GM13977 (cell line): ENCODE results near the gene CORO7.

ENCODE experiments used
- DNase-seq: peaks from one replicate; pipeline ENCODE4 v3.0.0; 2012; ENCODE audit warnings: low spot score
- in situ Hi-C: fragments of 300-500 bp; cut with MboI; formaldehyde crosslinking; loops from one replicate; pipeline ENCODE4 v1.12.0; 2022; ENCODE audit warnings: low sequenced_read_pairs, low pct_unique_long_range_greater_than_20kb, mixed read lengths, inconsistent platforms; ENCODE audit not compliant: unreplicated experiment
- TF ChIP-seq, protein P1 (sequence below): IDR thresholded peaks from 2 replicates; pipeline ENCODE4 v1.5.1; 2012; ENCODE audit warnings: mild to moderate bottlenecking, control low read depth; ENCODE audit not compliant: insufficient read depth; ENCODE audit errors: extremely low read depth, missing control alignments

The CORO7 gene

DNA sequence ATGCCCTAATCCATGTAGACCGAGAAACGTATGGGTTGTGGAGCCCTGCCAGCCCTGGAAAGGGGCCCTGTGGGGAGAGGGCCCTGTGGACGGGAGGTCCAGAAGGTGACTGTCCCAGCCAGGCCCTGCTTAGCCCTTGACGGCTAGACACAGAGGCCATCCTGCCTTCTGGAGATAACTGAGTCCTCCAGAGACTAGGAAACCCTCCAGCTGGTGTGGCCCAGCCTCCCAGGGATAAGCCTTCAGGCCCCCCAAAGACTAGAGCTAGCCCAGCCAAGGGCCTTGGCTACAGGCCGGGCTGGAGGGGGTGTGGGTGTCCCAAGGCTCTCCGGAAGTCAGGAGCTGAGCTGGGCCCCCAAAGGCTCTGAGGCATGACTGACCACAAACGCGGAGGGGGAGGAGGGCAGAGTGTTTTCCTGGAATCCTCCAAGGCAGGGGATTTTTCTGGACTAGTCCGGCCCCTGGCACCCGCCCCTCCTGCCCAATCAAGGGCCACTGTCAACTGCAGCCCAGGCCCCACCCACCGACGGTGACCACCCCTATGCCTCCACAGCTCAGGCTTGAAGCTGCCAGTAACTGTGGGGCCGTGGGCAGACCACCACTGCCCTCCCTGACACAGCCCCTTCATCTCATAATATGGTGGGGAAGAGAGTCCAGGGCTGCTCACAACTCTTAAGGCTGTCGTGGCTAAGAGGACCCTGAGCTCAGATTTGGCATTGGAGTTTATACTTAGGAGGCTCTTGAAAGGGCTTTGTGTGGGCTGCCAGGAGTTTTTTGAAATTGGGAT is 45.6 kb downstream of the CORO7 start:
- TF ChIP-seq, protein P1, sequence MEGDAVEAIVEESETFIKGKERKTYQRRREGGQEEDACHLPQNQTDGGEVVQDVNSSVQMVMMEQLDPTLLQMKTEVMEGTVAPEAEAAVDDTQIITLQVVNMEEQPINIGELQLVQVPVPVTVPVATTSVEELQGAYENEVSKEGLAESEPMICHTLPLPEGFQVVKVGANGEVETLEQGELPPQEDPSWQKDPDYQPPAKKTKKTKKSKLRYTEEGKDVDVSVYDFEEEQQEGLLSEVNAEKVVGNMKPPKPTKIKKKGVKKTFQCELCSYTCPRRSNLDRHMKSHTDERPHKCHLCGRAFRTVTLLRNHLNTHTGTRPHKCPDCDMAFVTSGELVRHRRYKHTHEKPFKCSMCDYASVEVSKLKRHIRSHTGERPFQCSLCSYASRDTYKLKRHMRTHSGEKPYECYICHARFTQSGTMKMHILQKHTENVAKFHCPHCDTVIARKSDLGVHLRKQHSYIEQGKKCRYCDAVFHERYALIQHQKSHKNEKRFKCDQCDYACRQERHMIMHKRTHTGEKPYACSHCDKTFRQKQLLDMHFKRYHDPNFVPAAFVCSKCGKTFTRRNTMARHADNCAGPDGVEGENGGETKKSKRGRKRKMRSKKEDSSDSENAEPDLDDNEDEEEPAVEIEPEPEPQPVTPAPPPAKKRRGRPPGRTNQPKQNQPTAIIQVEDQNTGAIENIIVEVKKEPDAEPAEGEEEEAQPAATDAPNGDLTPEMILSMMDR, result no peak
- in situ Hi-C loops, result no loop called here
- DNase-seq, result no peak

DNA sequence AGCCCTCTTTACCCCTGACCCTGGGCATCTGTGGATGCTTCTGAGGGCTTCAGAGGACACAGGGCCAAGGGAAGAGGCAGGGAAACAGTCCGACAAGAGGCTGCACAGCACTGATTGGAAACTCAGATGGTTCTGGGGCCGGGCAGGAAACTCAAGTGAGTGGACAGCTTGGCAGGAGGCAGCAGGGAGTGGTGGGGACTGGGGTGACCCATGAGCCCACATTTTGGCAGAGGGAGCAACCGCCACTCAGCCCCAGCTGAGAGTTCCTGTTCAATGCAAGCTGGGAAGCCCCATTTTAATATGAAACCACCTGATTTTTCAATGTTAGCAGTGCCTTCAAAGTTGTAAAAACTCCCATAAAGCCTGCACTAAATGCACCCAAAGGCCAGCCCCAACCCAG is 46.2 kb downstream of the CORO7 start:
- DNase-seq, result no peak
- TF ChIP-seq, protein P1, result no peak
- in situ Hi-C loops, result no loop called here

- TF ChIP-seq, protein P1, result no peak
- in situ Hi-C loops, result no loop called here
- no peak for DNase-seq
Observed at GRCh38 chr16:4369007-4369733, 47.2 kb downstream of the CORO7 start.

DNA sequence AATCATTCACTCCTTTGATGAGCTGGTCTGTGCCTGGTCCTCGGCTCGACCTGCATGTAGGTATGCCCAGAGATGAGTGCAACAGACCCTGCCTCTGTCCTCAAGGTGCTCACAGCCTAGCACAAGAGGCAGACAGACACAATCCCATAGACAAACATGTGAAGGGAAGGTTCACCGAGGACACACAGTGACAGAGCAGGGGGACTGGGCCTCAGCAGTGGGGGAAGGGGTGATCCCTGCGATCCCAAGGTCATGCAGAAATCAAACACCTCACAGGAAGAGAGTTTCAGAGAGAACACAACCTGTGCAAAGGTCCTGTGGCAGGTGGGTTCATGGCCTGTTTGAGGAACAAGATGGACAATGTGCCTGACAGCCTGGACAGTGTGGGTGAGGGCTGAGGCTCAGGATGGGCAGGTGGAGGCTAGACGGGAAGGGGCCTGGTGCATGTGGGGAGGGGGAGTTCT is 49.0 kb downstream of the CORO7 start:
- no peak for DNase-seq
- TF ChIP-seq, protein P1, result no peak
- in situ Hi-C loops, result no loop called here

DNA sequence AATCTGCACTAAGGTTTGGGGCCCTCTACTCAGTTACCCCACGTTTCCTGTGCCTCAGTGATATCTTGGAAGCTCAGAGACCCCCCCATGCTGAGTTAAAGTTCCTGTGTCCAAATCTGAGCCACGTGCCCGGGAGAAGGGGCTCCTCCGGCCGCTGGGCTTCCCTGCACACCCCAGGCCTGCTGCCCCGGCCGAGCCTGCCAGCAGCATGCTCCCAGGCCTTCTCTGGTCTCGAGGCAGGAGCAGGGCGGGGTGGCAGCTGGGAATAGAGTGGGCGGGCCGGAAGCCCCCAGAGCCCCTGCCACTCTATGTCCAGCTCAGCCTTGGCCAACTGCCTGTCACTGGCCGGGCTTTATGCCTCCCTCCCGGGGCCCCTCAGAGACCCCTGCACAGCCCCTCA is 50.4 kb downstream of the CORO7 start:
- no peak for DNase-seq
- TF ChIP-seq, protein P1, result no peak
- in situ Hi-C loops, result no loop called here

DNA sequence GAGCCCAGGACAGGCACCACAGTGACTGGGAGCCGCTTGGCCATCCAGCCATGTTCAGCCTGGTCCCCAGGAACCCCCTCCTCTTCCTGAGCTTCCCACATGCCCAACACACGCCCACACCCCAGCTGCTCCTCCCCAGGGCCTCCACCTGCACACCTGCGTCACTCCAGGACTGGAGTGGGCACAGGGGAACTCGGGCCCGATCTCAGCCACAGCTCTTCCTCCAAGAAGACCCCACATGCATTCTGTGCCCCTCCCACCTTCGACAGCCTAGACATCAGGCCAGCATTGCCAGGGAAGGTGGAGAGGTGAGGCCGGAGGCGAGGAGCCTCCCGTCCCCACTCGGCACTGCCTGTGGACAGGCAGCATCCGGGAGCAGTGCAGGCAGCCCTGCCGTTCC is 50.8 kb downstream of the CORO7 start:
- TF ChIP-seq, protein P1, result no peak

More for the DNA sequence above, 50.8 kb downstream of the CORO7 start:
- no peak for DNase-seq
- in situ Hi-C loops, result no loop called here
